HEK293 (cell line): ENCODE results near the gene ITGA8.

Source experiments
- CTCF ChIA-PET: fragments of 350-600 bp; formaldehyde crosslinking; extraction: SDS; loops from one replicate; lab custom pipeline; 2021; ENCODE audit warnings: antibody characterized with exemption; lab: Yijun Ruan, JAX
- POLR2A ChIA-PET: fragments of 300-600 bp; formaldehyde crosslinking; extraction: SDS; loops from one replicate; lab custom pipeline; 2020; ENCODE audit warnings: antibody characterized with exemption, inconsistent platforms; lab: Yijun Ruan, JAX
- H3K27ac ChIP-seq: fragments of 200-500 bp; sonication (Bioruptor generic); 2 replicates; pipeline ENCODE4 v1.5.1; 2014; ENCODE audit warnings: low read depth, low read length, control low read depth, inconsistent platforms; ENCODE audit errors: extremely low read depth
- H3K36me3 ChIP-seq, 2 experiments: fragments of 200-500 bp in 1 of 2; sonication (Bioruptor generic) in 1 of 2; 1 replicate in 1 of 2; 2 replicates in 1 of 2; pipeline ENCODE4 v1.5.1; 2014 to 2017; ENCODE audit warnings: inconsistent platforms in 2 of 2, low read length in 2 of 2; ENCODE audit not compliant: control insufficient read depth in 2 of 2, insufficient read depth in 1 of 2
- H3K4me1 ChIP-seq: fragments of 200-500 bp; sonication (Bioruptor generic); 2 replicates; pipeline ENCODE4 v1.5.1; 2014; ENCODE audit warnings: mild to moderate bottlenecking, low read length, inconsistent platforms; ENCODE audit not compliant: control insufficient read depth, insufficient read depth
- H3K4me3 ChIP-seq: 2 replicates; pipeline ENCODE4 v1.5.1; 2011; ENCODE audit warnings: low read depth, mild to moderate bottlenecking, control low read depth, low read length, moderate library complexity
- H3K9me3 ChIP-seq: fragments of 200-500 bp; sonication (Bioruptor generic); 2 replicates; pipeline ENCODE4 v1.5.1; 2014; ENCODE audit warnings: low read depth, low read length, inconsistent platforms; ENCODE audit not compliant: control insufficient read depth, insufficient read depth
- KLF7 ChIP-seq: fragments of 450-650 bp; formaldehyde crosslinking; IDR thresholded peaks from 2 replicates; pipeline ENCODE4 v1.5.1; 2016; ENCODE audit warnings: missing biosample characterization, missing genetic modification characterization, borderline replicate concordance
- MEIS1 ChIP-seq: sonication (generic); formaldehyde crosslinking; IDR thresholded peaks from 2 replicates; pipeline ENCODE4 v1.8.1; 2022; ENCODE audit warnings: missing genetic modification reagents, mild to moderate bottlenecking, borderline replicate concordance
- SCRT1 ChIP-seq: fragments of 450-650 bp; formaldehyde crosslinking; IDR thresholded peaks from 2 replicates; pipeline ENCODE4 v1.5.1; 2016; ENCODE audit warnings: missing biosample characterization, missing genetic modification characterization, borderline replicate concordance
- SP2 ChIP-seq: fragments of 450-650 bp; formaldehyde crosslinking; IDR thresholded peaks from 2 replicates; pipeline ENCODE4 v1.5.1; 2016; ENCODE audit warnings: missing biosample characterization, missing genetic modification characterization
- ZNF146 ChIP-seq: fragments of 450-650 bp; formaldehyde crosslinking; IDR thresholded peaks from 2 replicates; pipeline ENCODE4 v1.5.1; 2016; ENCODE audit warnings: missing biosample characterization, missing genetic modification characterization
- ZNF23 ChIP-seq: fragments of 450-650 bp; formaldehyde crosslinking; IDR thresholded peaks from 2 replicates; pipeline ENCODE4 v1.5.1; 2016; ENCODE audit warnings: missing biosample characterization, missing genetic modification characterization, borderline replicate concordance
- ZNF311 ChIP-seq: fragments of 450-650 bp; formaldehyde crosslinking; IDR thresholded peaks from 2 replicates; pipeline ENCODE4 v1.5.1; 2017; ENCODE audit warnings: missing biosample characterization, missing genetic modification characterization, borderline replicate concordance
- ZNF354C ChIP-seq: fragments of 450-650 bp; formaldehyde crosslinking; IDR thresholded peaks from 2 replicates; pipeline ENCODE4 v1.5.1; 2016; ENCODE audit warnings: missing biosample characterization, missing genetic modification characterization, low read depth, borderline replicate concordance
- ZNF394 ChIP-seq: fragments of 450-650 bp; formaldehyde crosslinking; IDR thresholded peaks from 2 replicates; pipeline ENCODE4 v1.5.1; 2016; ENCODE audit warnings: missing biosample characterization, missing genetic modification characterization, mild to moderate bottlenecking, moderate library complexity, borderline replicate concordance
- ZNF629 ChIP-seq: fragments of 450-650 bp; formaldehyde crosslinking; IDR thresholded peaks from 2 replicates; pipeline ENCODE4 v1.5.1; 2017; ENCODE audit warnings: missing biosample characterization, missing genetic modification characterization
- ZNF768 ChIP-seq: fragments of 450-650 bp; formaldehyde crosslinking; IDR thresholded peaks from 2 replicates; pipeline ENCODE4 v1.5.1; 2018; ENCODE audit warnings: missing biosample characterization, mild to moderate bottlenecking, missing genetic modification characterization
- ZNF843 ChIP-seq: fragments of 450-650 bp; formaldehyde crosslinking; IDR thresholded peaks from 2 replicates; pipeline ENCODE4 v1.5.1; 2016; ENCODE audit warnings: missing biosample characterization, missing genetic modification characterization
- TF ChIP-seq, protein P1 (sequence below): fragments of 450-650 bp; formaldehyde crosslinking; IDR thresholded peaks from 2 replicates; pipeline ENCODE4 v1.5.1; 2016; ENCODE audit warnings: missing biosample characterization, missing genetic modification characterization
- TF ChIP-seq, protein P2 (sequence below): fragments of 450-650 bp; formaldehyde crosslinking; IDR thresholded peaks from 2 replicates; pipeline ENCODE4 v1.5.1; 2016; ENCODE audit warnings: missing biosample characterization, missing genetic modification characterization
- TF ChIP-seq, protein P3 (sequence below): fragments of 450-650 bp; formaldehyde crosslinking; IDR thresholded peaks from 2 replicates; pipeline ENCODE4 v1.5.1; 2016; ENCODE audit warnings: missing biosample characterization, missing genetic modification characterization, low read depth
- TF ChIP-seq, protein P4 (sequence below): fragments of 450-650 bp; formaldehyde crosslinking; conservative IDR thresholded peaks from 2 replicates; pipeline ENCODE4 v1.5.1; 2016; ENCODE audit warnings: low read depth, missing biosample characterization, missing genetic modification characterization
- TF ChIP-seq, protein P5 (sequence below): fragments of 450-650 bp; formaldehyde crosslinking; IDR thresholded peaks from 2 replicates; pipeline ENCODE4 v1.5.1; 2016; ENCODE audit warnings: missing biosample characterization, missing genetic modification characterization
- TF ChIP-seq, protein P6 (sequence below): fragments of 450-650 bp; formaldehyde crosslinking; IDR thresholded peaks from 2 replicates; pipeline ENCODE4 v1.5.1; 2017; ENCODE audit warnings: missing biosample characterization, missing genetic modification characterization

The ITGA8 gene

DNA sequence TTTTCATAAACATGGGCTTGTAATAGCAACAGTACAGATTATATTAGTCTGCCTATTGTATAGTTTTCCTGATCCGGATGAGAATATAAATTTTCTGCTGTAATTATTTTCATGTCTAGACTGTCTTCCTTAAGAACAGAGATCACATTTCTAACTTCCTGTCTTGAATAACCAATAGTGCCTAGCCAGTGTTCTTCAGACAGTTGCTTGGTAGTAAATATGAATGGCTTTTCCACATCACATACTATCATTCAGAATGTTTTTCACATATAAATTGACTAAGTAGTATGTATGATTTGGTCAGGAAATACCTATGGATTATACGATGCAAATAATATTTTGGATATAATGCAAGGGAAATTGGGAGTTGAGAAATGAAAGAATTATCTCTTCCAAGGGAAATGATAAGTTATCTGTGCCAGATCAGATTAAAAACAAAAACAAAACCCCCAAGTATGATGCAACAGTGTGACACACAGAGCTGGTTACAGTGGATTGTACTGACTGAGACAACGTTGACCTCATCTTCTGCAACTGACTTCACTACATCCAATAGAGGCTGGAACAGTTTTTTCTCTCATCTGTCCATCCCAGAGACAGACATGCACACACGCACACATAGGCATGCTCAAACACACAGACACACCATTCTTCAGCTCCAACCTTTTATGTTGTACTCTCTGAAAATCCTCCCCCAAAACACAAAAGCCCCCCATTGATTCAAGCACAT is 16.4 kb downstream of the ITGA8 start:
- Histone ChIP-seq H3K4me1 (peaks cover 13% of the 10 kb centered on the region), H3K36me3 (no peaks in the 10 kb centered on the region), H3K9me3 (no peaks in the 10 kb centered on the region), H3K4me3 (no peak overlapping the region), H3K27ac (peak overlapping the region; percentile 14; the same call in 1 of the 2 replicates)
- ChIA-PET POLR2A (no interaction called here), CTCF (no interaction called here)
- TF ChIP-seq ZNF768 (tag by site-specific recombination) (no peak), ZNF23 (tag by site-specific recombination) (no peak), MEIS1 (CRISPR knock-in tag) (no peak), SP2 (no peak), ZNF311 (tag by site-specific recombination) (no peak), ZNF354C (no peak), KLF7 (tag by site-specific recombination) (no peak), ZNF843 (tag by site-specific recombination) (peak; percentile 48; the same call in 1 of the 2 replicates), ZNF629 (tag by site-specific recombination) (peak; percentile 91), ZNF394 (tag by site-specific recombination) (no peak), SCRT1 (tag by site-specific recombination) (no peak), ZNF146 (tag by site-specific recombination) (no peak)
- TF ChIP-seq, protein P1, sequence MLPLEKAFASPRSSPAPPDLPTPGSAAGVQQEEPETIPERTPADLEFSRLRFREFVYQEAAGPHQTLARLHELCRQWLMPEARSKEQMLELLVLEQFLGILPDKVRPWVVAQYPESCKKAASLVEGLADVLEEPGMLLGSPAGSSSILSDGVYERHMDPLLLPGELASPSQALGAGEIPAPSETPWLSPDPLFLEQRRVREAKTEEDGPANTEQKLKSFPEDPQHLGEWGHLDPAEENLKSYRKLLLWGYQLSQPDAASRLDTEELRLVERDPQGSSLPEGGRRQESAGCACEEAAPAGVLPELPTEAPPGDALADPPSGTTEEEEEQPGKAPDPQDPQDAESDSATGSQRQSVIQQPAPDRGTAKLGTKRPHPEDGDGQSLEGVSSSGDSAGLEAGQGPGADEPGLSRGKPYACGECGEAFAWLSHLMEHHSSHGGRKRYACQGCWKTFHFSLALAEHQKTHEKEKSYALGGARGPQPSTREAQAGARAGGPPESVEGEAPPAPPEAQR (tag by site-specific recombination) = 0 out of 2 replicates have a peak, but pooled peaks have one; percentile 36
- TF ChIP-seq, protein P2, sequence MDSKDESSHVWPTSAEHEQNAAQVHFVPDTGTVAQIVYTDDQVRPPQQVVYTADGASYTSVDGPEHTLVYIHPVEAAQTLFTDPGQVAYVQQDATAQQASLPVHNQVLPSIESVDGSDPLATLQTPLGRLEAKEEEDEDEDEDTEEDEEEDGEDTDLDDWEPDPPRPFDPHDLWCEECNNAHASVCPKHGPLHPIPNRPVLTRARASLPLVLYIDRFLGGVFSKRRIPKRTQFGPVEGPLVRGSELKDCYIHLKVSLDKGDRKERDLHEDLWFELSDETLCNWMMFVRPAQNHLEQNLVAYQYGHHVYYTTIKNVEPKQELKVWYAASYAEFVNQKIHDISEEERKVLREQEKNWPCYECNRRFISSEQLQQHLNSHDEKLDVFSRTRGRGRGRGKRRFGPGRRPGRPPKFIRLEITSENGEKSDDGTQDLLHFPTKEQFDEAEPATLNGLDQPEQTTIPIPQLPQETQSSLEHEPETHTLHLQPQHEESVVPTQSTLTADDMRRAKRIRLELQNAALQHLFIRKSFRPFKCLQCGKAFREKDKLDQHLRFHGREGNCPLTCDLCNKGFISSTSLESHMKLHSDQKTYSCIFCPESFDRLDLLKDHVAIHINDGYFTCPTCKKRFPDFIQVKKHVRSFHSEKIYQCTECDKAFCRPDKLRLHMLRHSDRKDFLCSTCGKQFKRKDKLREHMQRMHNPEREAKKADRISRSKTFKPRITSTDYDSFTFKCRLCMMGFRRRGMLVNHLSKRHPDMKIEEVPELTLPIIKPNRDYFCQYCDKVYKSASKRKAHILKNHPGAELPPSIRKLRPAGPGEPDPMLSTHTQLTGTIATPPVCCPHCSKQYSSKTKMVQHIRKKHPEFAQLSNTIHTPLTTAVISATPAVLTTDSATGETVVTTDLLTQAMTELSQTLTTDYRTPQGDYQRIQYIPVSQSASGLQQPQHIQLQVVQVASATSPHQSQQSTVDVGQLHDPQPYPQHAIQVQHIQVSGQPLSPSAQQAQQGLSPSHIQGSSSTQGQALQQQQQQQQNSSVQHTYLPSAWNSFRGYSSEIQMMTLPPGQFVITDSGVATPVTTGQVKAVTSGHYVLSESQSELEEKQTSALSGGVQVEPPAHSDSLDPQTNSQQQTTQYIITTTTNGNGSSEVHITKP (tag by site-specific recombination) = peak; percentile 24; the same call in 1 of the 2 replicates
- TF ChIP-seq, protein P3, sequence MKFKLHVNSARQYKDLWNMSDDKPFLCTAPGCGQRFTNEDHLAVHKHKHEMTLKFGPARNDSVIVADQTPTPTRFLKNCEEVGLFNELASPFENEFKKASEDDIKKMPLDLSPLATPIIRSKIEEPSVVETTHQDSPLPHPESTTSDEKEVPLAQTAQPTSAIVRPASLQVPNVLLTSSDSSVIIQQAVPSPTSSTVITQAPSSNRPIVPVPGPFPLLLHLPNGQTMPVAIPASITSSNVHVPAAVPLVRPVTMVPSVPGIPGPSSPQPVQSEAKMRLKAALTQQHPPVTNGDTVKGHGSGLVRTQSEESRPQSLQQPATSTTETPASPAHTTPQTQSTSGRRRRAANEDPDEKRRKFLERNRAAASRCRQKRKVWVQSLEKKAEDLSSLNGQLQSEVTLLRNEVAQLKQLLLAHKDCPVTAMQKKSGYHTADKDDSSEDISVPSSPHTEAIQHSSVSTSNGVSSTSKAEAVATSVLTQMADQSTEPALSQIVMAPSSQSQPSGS (tag by site-specific recombination) = peak; percentile 93
- TF ChIP-seq, protein P4, sequence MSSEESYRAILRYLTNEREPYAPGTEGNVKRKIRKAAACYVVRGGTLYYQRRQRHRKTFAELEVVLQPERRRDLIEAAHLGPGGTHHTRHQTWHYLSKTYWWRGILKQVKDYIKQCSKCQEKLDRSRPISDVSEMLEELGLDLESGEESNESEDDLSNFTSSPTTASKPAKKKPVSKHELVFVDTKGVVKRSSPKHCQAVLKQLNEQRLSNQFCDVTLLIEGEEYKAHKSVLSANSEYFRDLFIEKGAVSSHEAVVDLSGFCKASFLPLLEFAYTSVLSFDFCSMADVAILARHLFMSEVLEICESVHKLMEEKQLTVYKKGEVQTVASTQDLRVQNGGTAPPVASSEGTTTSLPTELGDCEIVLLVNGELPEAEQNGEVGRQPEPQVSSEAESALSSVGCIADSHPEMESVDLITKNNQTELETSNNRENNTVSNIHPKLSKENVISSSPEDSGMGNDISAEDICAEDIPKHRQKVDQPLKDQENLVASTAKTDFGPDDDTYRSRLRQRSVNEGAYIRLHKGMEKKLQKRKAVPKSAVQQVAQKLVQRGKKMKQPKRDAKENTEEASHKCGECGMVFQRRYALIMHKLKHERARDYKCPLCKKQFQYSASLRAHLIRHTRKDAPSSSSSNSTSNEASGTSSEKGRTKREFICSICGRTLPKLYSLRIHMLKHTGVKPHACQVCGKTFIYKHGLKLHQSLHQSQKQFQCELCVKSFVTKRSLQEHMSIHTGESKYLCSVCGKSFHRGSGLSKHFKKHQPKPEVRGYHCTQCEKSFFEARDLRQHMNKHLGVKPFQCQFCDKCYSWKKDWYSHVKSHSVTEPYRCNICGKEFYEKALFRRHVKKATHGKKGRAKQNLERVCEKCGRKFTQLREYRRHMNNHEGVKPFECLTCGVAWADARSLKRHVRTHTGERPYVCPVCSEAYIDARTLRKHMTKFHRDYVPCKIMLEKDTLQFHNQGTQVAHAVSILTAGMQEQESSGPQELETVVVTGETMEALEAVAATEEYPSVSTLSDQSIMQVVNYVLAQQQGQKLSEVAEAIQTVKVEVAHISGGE (tag by site-specific recombination) = no peak
- TF ChIP-seq, protein P5, sequence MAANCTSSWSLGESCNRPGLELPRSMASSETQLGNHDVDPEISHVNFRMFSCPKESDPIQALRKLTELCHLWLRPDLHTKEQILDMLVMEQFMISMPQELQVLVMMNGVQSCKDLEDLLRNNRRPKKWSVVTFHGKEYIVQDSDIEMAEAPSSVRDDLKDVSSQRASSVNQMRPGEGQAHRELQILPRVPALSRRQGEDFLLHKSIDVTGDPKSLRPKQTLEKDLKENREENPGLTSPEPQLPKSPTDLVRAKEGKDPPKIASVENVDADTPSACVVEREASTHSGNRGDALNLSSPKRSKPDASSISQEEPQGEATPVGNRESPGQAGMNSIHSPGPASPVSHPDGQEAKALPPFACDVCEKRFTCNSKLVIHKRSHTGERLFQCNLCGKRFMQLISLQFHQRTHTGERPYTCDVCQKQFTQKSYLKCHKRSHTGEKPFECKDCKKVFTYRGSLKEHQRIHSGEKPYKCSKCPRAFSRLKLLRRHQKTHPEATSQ (tag by site-specific recombination) = no peak
- TF ChIP-seq, protein P6, sequence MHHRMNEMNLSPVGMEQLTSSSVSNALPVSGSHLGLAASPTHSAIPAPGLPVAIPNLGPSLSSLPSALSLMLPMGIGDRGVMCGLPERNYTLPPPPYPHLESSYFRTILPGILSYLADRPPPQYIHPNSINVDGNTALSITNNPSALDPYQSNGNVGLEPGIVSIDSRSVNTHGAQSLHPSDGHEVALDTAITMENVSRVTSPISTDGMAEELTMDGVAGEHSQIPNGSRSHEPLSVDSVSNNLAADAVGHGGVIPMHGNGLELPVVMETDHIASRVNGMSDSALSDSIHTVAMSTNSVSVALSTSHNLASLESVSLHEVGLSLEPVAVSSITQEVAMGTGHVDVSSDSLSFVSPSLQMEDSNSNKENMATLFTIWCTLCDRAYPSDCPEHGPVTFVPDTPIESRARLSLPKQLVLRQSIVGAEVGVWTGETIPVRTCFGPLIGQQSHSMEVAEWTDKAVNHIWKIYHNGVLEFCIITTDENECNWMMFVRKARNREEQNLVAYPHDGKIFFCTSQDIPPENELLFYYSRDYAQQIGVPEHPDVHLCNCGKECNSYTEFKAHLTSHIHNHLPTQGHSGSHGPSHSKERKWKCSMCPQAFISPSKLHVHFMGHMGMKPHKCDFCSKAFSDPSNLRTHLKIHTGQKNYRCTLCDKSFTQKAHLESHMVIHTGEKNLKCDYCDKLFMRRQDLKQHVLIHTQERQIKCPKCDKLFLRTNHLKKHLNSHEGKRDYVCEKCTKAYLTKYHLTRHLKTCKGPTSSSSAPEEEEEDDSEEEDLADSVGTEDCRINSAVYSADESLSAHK (tag by site-specific recombination) = peak; percentile 53
